PFSK-1 (cell line): Measurements from ENCODE around the gene DTL.

Experiments used
- FOXP2 ChIP-seq: optimal IDR thresholded peaks from 2 replicates; pipeline ENCODE3; 2011; ENCODE audit warnings: borderline replicate concordance, control low read depth, inconsistent platforms; ENCODE audit not compliant: insufficient read depth; ENCODE audit errors: extremely low read length, extremely low read depth
- POLR2AphosphoS5 ChIP-seq: IDR thresholded peaks from 2 replicates; pipeline ENCODE4 v1.6.1; 2012; ENCODE audit warnings: low read depth, mild to moderate bottlenecking, control low read depth, low read length, moderate library complexity
- SIN3A ChIP-seq: IDR thresholded peaks from 2 replicates; pipeline ENCODE4 v1.6.1; 2012; ENCODE audit warnings: mild to moderate bottlenecking, low read length, moderate library complexity, borderline replicate concordance; ENCODE audit not compliant: insufficient read depth
- TAF1 ChIP-seq: IDR thresholded peaks from 2 replicates; pipeline ENCODE4 v1.6.1; 2012; ENCODE audit warnings: low read length, control low read depth, borderline replicate concordance; ENCODE audit not compliant: insufficient read depth

DNA sequence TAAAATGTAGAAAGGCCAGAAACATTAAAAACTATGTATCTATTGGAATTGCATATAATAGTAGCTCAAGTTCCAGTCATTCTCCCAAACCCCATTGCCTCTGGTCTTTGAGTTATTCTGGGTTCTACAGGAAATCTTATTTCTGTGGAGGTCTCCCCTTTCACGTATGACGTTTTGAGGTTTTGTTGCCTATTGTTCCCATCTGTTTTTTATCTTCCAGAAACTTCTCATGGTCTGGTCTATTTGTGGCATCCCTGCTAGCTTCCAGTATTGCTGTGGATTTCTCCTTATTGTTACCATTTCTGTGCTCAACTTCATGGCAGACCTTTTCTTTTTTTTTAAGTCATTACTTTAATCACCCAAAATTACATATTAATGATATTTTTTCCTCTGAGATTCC is 43.3 kb downstream of the DTL start:
- TF ChIP-seq POLR2AphosphoS5 (no peak), TAF1 (no peak), SIN3A (no peak), FOXP2 (no peak)
